Activated T-helper 2 cell treated with anti-CD3 and anti-CD28 coated beads, Interferon-gamma antibody, Interleukin-2, Interleukin-4, amounts not matched to agents 10 μg/mL and 5 μg/mL and 100 μg/mL, durations not matched to agents 14 hours and 24 hours and 36 hours (primary cell): ENCODE results near the gene RNF114. TPM values are rescaled to one million over a fixed set of nuclear protein-coding genes. Genes with fewer than 3 reads are reported as not detected.
"Not testable (repeated sequence)": the region's sequence is repeated elsewhere in the genome, so short reads cannot be mapped to it uniquely, and the experiment has no call there.

Source experiments
- DNase-seq: peaks from one replicate; pipeline ENCODE4 v3.0.0; 2021; ENCODE audit warnings: low spot score
- H3K27ac Mint-ChIP-seq: one replicate; pipeline ENCODE4 v1.8.0; 2021; ENCODE audit warnings: mixed read lengths
- H3K27me3 Mint-ChIP-seq: one replicate; pipeline ENCODE4 v1.8.0; 2021; ENCODE audit warnings: low read depth, mixed read lengths
- H3K36me3 Mint-ChIP-seq: one replicate; pipeline ENCODE4 v1.8.0; 2021; ENCODE audit warnings: low read depth, mixed read lengths
- H3K4me1 Mint-ChIP-seq: one replicate; pipeline ENCODE4 v1.8.0; 2021; ENCODE audit warnings: low read depth, mixed read lengths
- H3K4me3 Mint-ChIP-seq: one replicate; pipeline ENCODE4 v1.8.0; 2021; ENCODE audit warnings: low read depth, mild to moderate bottlenecking, moderate library complexity, mixed read lengths
- H3K9me3 Mint-ChIP-seq: one replicate; pipeline ENCODE4 v1.8.0; 2021; ENCODE audit warnings: mixed read lengths
- intact Hi-C: fragments of 100-400 bp; cut with micrococcal nuclease; formaldehyde crosslinking; loops from one replicate; pipeline ENCODE4 v1.15.1; 2023
- total RNA-seq: library from RNA; stranded (reverse); gene quantifications from 2 replicates; pipeline ENCODE4 v1.2.3, GENCODE V29; 2022

The RNF114 gene
- total RNA-seq, 1 donor from 2014 or later: 64.0 TPM

DNA sequence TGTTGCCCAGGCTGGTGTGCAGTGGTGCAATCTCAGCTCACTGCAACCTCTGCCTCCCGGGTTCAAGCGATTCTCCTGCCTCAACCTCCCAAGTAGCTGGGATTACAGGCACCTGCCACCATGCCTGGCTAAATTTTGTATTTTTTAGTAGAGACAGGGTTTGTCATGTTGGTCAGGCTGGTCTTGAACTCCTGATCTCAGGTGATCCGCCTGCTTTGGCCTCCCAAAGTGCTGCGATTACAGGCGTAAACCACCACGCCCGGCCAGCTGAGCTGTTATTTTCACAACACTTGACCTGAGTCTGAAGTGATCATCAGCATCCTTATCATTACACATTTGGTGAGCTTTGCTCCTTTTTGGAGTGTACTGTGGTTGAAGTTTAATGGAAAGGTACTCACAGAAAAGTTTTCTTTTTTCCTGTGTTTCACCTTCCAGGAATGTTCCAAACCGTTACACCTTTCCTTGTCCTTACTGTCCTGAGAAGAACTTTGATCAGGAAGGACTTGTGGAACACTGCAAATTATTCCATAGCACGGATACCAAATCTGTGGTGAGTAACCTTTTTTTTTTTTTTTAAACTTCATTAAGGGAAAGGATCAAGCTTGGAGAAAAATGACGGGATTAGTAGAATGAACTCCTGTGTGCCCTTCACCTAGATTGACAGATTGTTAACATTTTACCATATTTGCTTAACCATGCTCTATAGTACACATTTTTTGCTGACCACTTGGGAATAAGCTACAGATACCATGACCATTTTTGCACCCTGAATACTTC, 9.7 kb downstream of the RNF114 start:
- peaks cover 83% of the 10 kb centered on the region for H3K36me3 Mint-ChIP-seq

DNA sequence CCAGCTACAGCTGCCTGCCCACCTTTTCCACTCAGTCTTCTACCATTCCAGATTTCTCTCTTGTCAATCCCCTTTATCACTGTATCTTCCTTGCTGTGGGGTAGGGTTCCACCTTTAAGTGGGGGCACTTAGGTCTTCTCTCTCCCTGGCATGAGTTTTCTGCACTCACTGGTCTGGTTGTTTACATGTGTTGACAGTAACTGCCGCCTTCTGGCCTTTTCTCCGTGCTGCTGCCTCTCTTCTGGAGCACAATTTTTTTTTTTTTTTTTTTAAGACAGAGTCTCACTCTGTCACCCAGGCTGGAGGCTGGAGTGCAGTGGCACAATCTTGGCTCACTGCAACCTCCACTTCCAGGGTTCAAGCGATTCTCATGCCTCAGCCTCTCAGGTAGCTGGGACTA, 12.0 kb downstream of the RNF114 start:
- no peaks in the 10 kb centered on the region for H3K27me3 Mint-ChIP-seq
- intact Hi-C loops: no loop called here
- H3K27ac Mint-ChIP-seq: peak overlapping the region; percentile 0
- H3K36me3 Mint-ChIP-seq: peaks cover 86% of the 10 kb centered on the region
- H3K9me3 Mint-ChIP-seq: no peaks in the 10 kb centered on the region
- DNase-seq: no peak
- H3K4me3 Mint-ChIP-seq: no peak overlapping the region
- H3K4me1 Mint-ChIP-seq: peaks cover 11% of the 10 kb centered on the region

More for the DNA sequence above, 9.7 kb downstream of the RNF114 start:
- H3K27me3 Mint-ChIP-seq: no peaks in the 10 kb centered on the region
- intact Hi-C loops: no loop called here
- no peak overlapping the region for H3K27ac Mint-ChIP-seq
- DNase-seq: no peak
- peaks cover 11% of the 10 kb centered on the region for H3K4me1 Mint-ChIP-seq
- H3K4me3 Mint-ChIP-seq: no peak overlapping the region
- H3K9me3 Mint-ChIP-seq: no peaks in the 10 kb centered on the region

DNA sequence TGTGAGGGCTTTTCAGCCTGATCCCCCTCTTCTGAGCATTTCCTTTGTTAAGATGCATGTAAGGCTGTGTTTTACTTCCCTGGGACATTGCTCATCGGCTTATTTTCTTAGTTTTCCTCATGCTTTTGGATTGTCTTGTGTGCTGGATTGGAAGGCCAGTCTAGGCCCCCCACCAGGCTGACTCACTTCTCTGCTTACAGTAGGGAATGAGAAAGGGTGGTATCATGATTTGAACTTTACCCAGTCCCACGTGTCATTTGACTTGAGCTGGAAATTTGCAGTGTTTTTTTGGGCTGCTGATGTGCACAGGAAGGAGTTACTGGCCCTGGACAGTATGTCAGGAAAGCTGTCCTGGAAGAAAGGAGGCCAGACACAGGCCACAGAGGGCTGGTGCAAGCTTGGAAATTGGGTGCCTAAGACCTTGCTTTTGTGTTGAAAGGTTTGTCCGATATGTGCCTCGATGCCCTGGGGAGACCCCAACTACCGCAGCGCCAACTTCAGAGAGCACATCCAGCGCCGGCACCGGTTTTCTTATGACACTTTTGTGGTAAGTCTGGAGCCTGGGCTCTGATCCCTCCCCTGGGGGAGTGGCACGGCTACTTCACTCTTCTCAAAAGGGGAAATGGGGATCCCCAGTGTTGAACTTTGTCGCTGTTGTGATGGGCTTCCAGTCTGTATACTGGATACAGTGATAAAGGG, 12.8 kb downstream of the RNF114 start:
- H3K27me3 Mint-ChIP-seq: no peaks in the 10 kb centered on the region
- H3K27ac Mint-ChIP-seq: peak overlapping the region; percentile 21
- DNase-seq: no peak
- peaks cover 80% of the 10 kb centered on the region for H3K36me3 Mint-ChIP-seq
- peaks cover 11% of the 10 kb centered on the region for H3K4me1 Mint-ChIP-seq
- H3K9me3 Mint-ChIP-seq: no peaks in the 10 kb centered on the region
- intact Hi-C loops: no loop called here
- H3K4me3 Mint-ChIP-seq: no peak overlapping the region

DNA sequence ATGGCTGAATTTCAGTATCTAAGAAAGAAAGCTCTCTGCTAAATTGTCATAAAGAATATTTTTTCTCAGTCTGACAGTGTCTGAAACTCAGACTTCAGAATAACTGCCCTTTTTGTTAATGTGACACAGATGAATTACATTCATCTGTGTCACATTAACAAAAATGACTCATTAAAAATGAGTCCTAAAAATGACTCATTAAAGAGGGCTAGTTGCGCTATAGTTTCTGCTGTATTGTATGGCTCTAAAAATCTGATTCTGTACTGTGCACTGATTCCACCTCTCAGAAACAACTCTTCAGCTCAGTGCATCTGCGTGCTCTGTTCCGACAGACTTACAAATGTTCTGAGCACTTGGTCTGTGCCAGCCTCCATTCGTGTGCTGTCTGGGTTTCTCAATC, 15.0 kb downstream of the RNF114 start:
- Mint-ChIP-seq H3K4me1 (peaks cover 9% of the 10 kb centered on the region), H3K9me3 (no peaks in the 10 kb centered on the region), H3K4me3 (no peak overlapping the region), H3K27me3 (no peaks in the 10 kb centered on the region), H3K36me3 (peaks cover 72% of the 10 kb centered on the region), H3K27ac (no peak overlapping the region)
- no peak for DNase-seq
- intact Hi-C loops: no loop called here

DNA sequence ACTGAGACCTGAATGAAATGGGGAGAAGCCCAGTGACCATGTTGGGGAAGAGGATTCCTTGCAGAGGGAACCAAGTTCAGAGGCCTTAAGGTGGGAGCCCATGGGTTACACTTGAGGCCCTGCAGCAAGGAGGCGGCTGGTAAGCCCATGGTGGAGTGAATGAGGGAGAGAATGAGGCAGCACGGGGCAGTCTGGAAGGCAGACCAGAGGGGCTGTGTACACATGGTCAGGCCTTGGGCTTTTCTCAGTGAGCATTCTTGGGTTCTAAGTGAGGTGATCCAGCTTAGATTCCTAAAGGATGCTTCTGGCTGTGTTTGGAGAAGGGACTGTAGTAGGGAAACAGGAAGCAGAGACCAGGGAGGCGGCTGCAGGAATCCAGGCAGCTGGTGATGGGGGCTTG, 19.0 kb downstream of the RNF114 start:
- Mint-ChIP-seq H3K9me3 (no peaks in the 10 kb centered on the region), H3K27ac (no peak overlapping the region), H3K4me3 (no peak overlapping the region), H3K36me3 (peaks cover 56% of the 10 kb centered on the region), H3K4me1 (peaks cover 12% of the 10 kb centered on the region), H3K27me3 (no peaks in the 10 kb centered on the region)
- DNase-seq: no peak
- intact Hi-C loops: no loop called here

DNA sequence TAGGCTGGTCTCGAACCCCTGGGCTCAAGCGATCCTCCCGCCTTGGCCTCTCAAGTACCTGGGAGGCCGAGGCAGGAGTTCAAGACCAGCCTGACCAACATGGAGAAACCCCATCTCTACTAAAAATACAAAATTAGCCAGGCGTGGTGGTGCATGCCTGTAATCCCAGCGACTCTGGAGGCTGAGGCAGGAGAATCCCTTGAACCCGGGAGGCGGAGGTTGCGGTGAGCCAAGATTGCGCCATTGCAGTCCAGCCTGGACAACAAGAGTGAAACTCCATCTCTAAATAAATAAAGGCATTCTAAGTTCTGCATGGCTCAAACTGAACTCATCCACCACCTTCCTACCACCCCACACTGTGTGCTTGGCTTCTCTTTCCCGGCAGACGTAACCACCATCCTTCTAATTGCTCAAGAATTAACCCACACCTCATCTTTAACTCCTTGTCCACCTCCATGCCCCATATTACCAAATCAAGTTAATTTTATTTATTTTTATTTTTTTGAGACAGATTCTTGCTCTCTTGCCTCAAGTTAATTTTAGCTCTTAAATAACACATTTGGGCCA, 19.7 kb downstream of the RNF114 start:
- not testable (repeated sequence) for H3K4me3 Mint-ChIP-seq
- H3K36me3 Mint-ChIP-seq: peaks cover 49% of the 10 kb centered on the region

DNA sequence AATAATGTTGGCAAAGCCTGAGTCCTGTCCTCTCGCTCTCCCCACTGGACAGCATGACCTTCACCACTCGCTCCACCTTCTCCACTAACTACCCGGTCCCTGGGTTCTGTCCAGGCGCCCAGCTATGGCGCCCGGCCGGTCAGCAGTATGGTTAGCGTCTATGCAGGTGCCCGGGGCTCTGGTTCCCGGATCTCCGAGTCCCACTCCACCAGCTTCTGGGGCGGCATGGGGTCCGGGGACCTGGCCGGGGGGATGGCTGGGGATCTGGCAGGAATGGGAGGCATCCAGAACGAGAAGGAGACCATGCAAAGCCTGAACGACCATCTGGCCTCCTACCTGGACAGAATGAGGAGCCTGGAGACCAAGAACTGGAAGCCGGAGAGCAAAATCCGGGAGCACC, 20.5 kb downstream of the RNF114 start:
- H3K36me3 Mint-ChIP-seq: peaks cover 43% of the 10 kb centered on the region
- intact Hi-C loops: no loop called here

More for the DNA sequence above, 19.7 kb downstream of the RNF114 start:
- intact Hi-C loops, H3K9me3 Mint-ChIP-seq, H3K27me3 Mint-ChIP-seq, H3K4me1 Mint-ChIP-seq, DNase-seq, H3K27ac Mint-ChIP-seq: not testable (repeated sequence)

DNA sequence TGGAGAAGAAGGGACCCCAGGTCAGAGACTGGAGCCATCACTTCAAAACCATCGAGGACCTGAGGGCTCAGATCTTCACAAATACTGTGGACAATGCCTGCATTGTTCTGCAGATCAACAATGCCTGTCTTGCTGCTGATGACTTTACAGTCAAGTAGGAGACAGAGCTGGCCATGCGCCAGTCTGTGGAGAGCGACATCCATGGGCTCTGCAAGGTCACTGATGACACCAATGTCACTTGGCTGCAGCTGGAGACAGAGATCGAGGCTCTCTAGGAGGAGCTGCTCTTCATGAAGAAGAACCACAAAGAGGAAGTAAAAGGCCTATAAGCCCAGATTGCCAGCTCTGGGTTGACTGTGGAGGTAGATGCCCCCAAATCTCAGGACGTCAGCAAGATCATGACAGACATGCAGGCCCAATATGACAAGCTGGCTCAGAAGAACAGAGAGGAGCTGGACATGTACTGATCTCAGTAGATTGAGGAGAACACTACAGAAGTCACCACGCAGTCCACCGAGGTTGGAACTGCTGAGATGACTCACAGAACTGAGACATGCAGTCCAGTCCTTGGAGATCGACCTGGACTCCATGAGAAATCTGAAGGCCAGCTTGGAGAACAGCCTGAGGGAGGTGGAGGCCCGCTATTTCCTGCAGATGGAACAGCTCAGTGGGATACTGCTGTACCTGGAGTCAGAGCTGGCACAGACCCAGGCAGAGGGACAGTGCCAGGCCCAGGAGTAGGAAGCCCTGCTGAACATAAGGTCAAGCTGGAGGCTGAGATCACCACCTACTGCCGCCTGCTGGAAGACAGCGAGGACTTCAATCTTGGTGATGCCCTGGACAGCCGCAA, 21.1 kb downstream of the RNF114 start:
- H3K4me1 Mint-ChIP-seq, H3K27me3 Mint-ChIP-seq, H3K27ac Mint-ChIP-seq, H3K4me3 Mint-ChIP-seq, H3K9me3 Mint-ChIP-seq, intact Hi-C loops, DNase-seq: not testable (repeated sequence)
- peaks cover 37% of the 10 kb centered on the region for H3K36me3 Mint-ChIP-seq

More for the DNA sequence above, 20.5 kb downstream of the RNF114 start:
- Mint-ChIP-seq H3K9me3 (no peaks in the 10 kb centered on the region), H3K27me3 (no peaks in the 10 kb centered on the region), H3K27ac (no peak overlapping the region), H3K4me3 (no peak overlapping the region), H3K4me1 (peaks cover 5% of the 10 kb centered on the region)
- no peak for DNase-seq

DNA sequence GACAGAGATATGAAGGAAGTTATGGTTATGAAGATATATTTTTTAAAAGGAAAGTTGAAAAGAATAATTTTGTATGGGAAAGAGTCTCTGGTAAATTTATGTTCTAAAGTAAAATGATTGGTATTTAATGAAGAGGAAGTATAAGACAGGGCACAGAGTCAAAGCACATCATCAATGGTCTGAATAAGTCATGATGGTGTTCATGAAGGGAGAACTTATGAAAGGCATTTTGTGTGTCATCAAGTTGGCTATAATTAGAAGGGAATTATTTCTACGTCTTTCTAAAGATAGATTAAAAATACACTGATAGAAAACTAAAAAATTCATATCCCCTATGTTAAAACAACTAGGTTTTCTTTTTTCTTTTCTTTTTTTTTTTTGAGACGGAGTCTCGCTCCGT, 25.2 kb downstream of the RNF114 start:
- Mint-ChIP-seq H3K27me3 (no peaks in the 10 kb centered on the region), H3K9me3 (no peaks in the 10 kb centered on the region), H3K36me3 (peaks cover 18% of the 10 kb centered on the region), H3K27ac (no peak overlapping the region), H3K4me1 (peaks cover 5% of the 10 kb centered on the region), H3K4me3 (no peak overlapping the region)
- no peak for DNase-seq
- intact Hi-C loops: no loop called here

DNA sequence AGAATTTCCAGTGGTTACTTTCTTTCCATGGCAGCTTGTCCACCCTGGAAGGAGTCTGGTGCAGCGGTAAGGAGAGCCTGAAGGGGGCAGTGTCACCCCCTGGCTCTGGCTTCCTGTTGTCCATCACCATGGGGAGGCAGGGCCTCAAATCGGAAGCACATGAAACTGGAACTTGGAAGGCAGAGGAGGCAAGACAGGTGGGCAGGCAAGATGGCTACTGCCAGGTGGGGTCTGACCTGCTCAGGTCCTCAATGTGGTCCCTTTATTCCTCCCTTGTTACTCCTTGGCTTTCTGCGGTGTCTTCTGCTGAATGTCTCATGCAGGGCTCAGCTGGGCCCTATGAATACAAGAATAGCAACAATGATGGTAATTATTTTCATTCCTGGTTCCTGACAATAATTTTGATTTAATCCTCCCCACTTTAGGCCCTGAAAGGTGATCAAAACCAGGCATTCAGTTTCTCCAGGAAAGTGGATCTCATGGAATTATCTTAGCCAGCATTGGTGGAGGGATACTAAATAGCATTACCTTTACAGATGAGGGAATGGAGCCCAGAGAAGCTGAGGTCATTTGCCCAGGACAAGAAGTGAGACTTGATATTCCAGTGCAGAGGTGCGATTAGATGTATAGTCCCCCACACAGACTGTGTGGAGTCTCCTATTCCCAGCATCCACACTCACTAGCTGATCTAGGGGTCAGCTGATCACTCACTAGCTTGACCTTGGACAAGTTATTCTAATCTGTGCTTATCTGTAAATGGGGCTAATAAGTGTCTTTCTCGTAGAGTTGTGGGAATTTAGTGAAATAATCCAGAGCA, 29.0 kb downstream of the RNF114 start:
- Mint-ChIP-seq H3K27ac (no peak overlapping the region), H3K27me3 (no peaks in the 10 kb centered on the region), H3K36me3 (no peaks in the 10 kb centered on the region), H3K4me1 (no peaks in the 10 kb centered on the region), H3K9me3 (no peaks in the 10 kb centered on the region), H3K4me3 (no peak overlapping the region)
- DNase-seq: no peak
- intact Hi-C loops: no loop called here

DNA sequence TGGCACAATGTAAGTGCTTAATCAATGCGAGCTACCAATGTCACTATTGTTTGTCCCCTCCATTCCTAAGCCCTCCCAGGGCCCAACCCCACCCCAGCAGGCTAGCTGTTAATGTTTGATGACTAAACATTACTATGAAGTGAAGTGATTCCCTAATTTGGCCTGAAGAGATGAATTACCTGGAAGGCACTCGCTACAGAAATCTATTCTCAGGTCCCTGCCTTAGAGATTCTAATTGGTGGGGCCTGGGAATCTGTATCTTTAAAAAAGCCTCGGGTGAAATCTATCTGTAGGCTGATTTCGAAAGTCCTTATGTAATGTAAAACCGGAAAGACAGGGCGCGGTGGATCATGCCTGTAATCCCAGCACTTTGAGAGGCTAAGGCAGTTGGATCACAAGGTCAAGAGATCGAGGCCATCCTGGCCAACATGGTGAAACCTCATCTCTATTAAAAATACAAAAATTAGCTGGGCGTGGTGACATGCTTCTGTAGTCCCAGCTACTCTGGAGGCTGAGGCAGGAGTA, 29.6 kb downstream of the RNF114 start:
- no peaks in the 10 kb centered on the region for H3K36me3 Mint-ChIP-seq
- H3K9me3 Mint-ChIP-seq: no peaks in the 10 kb centered on the region
- DNase-seq: no peak
- no peaks in the 10 kb centered on the region for H3K4me1 Mint-ChIP-seq
- no peak overlapping the region for H3K4me3 Mint-ChIP-seq
- no peaks in the 10 kb centered on the region for H3K27me3 Mint-ChIP-seq
- intact Hi-C loops: no loop called here
- H3K27ac Mint-ChIP-seq: no peak overlapping the region

DNA sequence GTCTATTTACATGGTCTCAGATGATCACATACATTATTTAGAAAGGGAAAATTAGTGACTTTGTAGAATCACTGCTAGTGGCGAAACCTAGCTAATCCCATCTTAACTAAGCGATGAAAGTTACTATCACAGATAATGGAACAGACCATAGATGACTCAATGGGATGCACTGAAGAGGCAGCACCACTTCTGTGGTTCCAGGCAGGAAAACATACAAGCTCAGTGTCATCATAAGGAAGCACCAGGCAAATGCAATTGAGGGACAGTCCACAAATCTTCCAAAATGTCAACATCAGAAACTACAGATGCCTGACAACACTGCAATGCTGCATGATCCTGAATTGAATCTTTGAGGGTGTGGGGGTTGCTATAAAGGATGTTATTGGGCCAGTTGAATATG, 30.7 kb downstream of the RNF114 start:
- DNase-seq: no peak
- Mint-ChIP-seq H3K4me1 (no peaks in the 10 kb centered on the region), H3K27me3 (no peaks in the 10 kb centered on the region), H3K4me3 (no peak overlapping the region), H3K9me3 (no peaks in the 10 kb centered on the region), H3K27ac (no peak overlapping the region), H3K36me3 (no peaks in the 10 kb centered on the region)
- intact Hi-C loops: no loop called here
